CD4-positive, alpha-beta T cell (primary cell): ENCODE data around the gene RPP25L. TPM values are rescaled to one million over a fixed set of nuclear protein-coding genes. Genes with fewer than 3 reads are reported as not detected.

Source experiments
- ATAC-seq: fragments of 200-7000 bp; cut with Tn5 transposase; one replicate; pipeline ENCODE4 v1.10.0; 2022; ENCODE audit warnings: mild to moderate bottlenecking; ENCODE audit not compliant: poor library complexity
- CTCF ChIA-PET: fragments of 350-600 bp; sonication (Branson Sonifier 250); formaldehyde crosslinking; loops from one replicate; lab custom pipeline; 2021; ENCODE audit warnings: antibody characterized with exemption, inconsistent platforms; lab: Charles Lee
- POLR2A ChIA-PET: fragments of 350-600 bp; sonication (Branson Sonifier 250); formaldehyde crosslinking; loops from one replicate; lab custom pipeline; 2021; ENCODE audit warnings: antibody characterized with exemption, inconsistent platforms; lab: Charles Lee
- DNase-seq, 14 experiments: peaks; one replicate each; pipeline ENCODE4 v3.0.0-alpha.2; 2013 to 2020; ENCODE audit warnings: mixed read lengths in 2 of 14
- H3K27ac ChIP-seq, 2 donors: one replicate each; pipeline versions ENCODE4 v1.5.1 to v1.7.0; 2013; ENCODE audit warnings: low read length in 2 of 2, low read depth in 1 of 2, mild to moderate bottlenecking in 1 of 2
- H3K27me3 ChIP-seq, 2 experiments: 1 replicate in 1 of 2; 2 replicates in 1 of 2; pipeline versions ENCODE4 v1.6.1 to v1.7.0; 2013; ENCODE audit warnings: low read length in 2 of 2, control low read depth in 1 of 2, mild to moderate bottlenecking in 1 of 2, moderate library complexity in 1 of 2; ENCODE audit not compliant: insufficient read depth in 2 of 2, control insufficient read depth in 1 of 2
- H3K36me3 ChIP-seq: one replicate; pipeline ENCODE4 v1.6.1; 2013; ENCODE audit warnings: low read length, control low read depth; ENCODE audit not compliant: insufficient read depth
- H3K4me1 ChIP-seq: one replicate; pipeline ENCODE4 v1.6.1; 2013; ENCODE audit warnings: low read length, control low read depth; ENCODE audit not compliant: insufficient read depth
- H3K4me3 ChIP-seq: one replicate; pipeline ENCODE4 v1.5.1; 2013; ENCODE audit warnings: mild to moderate bottlenecking, low read length, moderate library complexity
- H3K9me3 ChIP-seq, 2 experiments: 1 replicate in 1 of 2; 2 replicates in 1 of 2; pipeline versions ENCODE4 v1.6.1 to v1.7.0; 2013; ENCODE audit warnings: low read length in 2 of 2, mild to moderate bottlenecking in 2 of 2, control low read depth in 1 of 2, moderate library complexity in 1 of 2; ENCODE audit not compliant: control insufficient read depth in 1 of 2, insufficient read depth in 1 of 2
- H3K27ac Mint-ChIP-seq: one replicate; pipeline ENCODE4 v1.8.0; 2020; ENCODE audit warnings: mixed read lengths
- H3K27me3 Mint-ChIP-seq: one replicate; pipeline ENCODE4 v1.8.0; 2021; ENCODE audit warnings: mixed read lengths
- H3K36me3 Mint-ChIP-seq: one replicate; pipeline ENCODE4 v1.8.0; 2021; ENCODE audit warnings: low read depth, mixed read lengths
- H3K4me1 Mint-ChIP-seq: one replicate; pipeline ENCODE4 v1.8.0; 2021; ENCODE audit warnings: low read depth, mixed read lengths
- H3K4me3 Mint-ChIP-seq: one replicate; pipeline ENCODE4 v1.8.0; 2020; ENCODE audit warnings: mild to moderate bottlenecking, mixed read lengths
- H3K9me3 Mint-ChIP-seq: one replicate; pipeline ENCODE4 v1.8.0; 2020; ENCODE audit warnings: mixed read lengths
- CTCF ChIP-seq: fragments of 200-600 bp; IDR thresholded peaks from one replicate; pipeline ENCODE4 v1.8.0; 2022; ENCODE audit warnings: antibody characterized with exemption, mild to moderate bottlenecking
- intact Hi-C, 2 experiments: fragments of 100-400 bp; cut with DNase I in 1 of 2; cut with micrococcal nuclease in 1 of 2; formaldehyde crosslinking; loops; one replicate each; pipeline versions ENCODE4 v1.15.1 to v1.9.0; 2023 to 2025; cut with DNase I, micrococcal nuclease
- total RNA-seq, 174 experiments: library from RNA in 2 of 174; stranded (reverse) in 2 of 174; gene quantifications; one replicate each; pipeline ENCODE4 v1.2.3 and lab custom pipeline; 2021 to 2026

The RPP25L gene
- total RNA-seq, 2 experiments from 2014 or later: 4.6 to 5.7 TPM

- Histone ChIP-seq H3K27me3 (no peaks in the 10 kb centered on the region), H3K4me1 (peaks cover 28% of the 10 kb centered on the region), H3K36me3 (peaks cover 19% of the 10 kb centered on the region), H3K4me3 (peak overlapping the region; percentile 95), H3K9me3 (peaks cover 0 to 3% of the 10 kb centered on the region in 2 experiments), H3K27ac (peak overlapping the region; percentile 79 to 83)
- ChIA-PET CTCF (interaction anchor here (1.0 to 4.2 kb wide), 6 partner anchors 18 to 91 kb away, joined by 3 to 41 read pairs (median 6); partner anchors contain the start of genes ARID3C and GALT), POLR2A (interaction anchor here (1.0 to 2.5 kb wide), 6 partner anchors 9 to 26 kb away, joined by 3 to 23 read pairs (median 6); partner anchors contain the start of genes ARID3C, DCTN3 and SIGMAR1)
- peaks cover 24% of the 10 kb centered on the region for H3K4me1 Mint-ChIP-seq
- ATAC-seq (peak; percentile 6), DNase-seq (peak in 1 of 14 experiments; percentile 27)
- H3K4me3 Mint-ChIP-seq: peak overlapping the region; percentile 84
- no peaks in the 10 kb centered on the region for H3K27me3 Mint-ChIP-seq
- peak overlapping the region; percentile 40 for H3K27ac Mint-ChIP-seq
- intact Hi-C loops: loop anchor here (5.0 to 10.0 kb wide), 5 partner anchors 36 to 567 kb away; partner anchors contain the start of genes DNAI1 (in 1 of the 2), ENHO (in 1 of the 2), FAM219A (in 1 of the 2) and GALT (in 1 of the 2)
- no peak for TF ChIP-seq CTCF
- H3K36me3 Mint-ChIP-seq: peaks cover 39% of the 10 kb centered on the region
- H3K9me3 Mint-ChIP-seq: no peaks in the 10 kb centered on the region
Measured at GRCh38 chr9:34611251-34611810, 566 bp downstream of the RPP25L start.

GRCh38 chr9:34610434-34611206 lies 1.3 kb downstream of the RPP25L start:
- H3K4me1 ChIP-seq: peaks cover 28% of the 10 kb centered on the region
- ChIA-PET CTCF (interaction anchor here (1.0 to 1.6 kb wide), 4 partner anchors 18 to 36 kb away, joined by 3 to 8 read pairs (median 4); partner anchors contain the start of genes ARID3C and GALT), POLR2A (interaction anchor here (1.1 to 2.5 kb wide), 4 partner anchors 10 to 27 kb away, joined by 5 to 23 read pairs (median 10); partner anchors contain the start of genes DCTN3 and SIGMAR1)
- intact Hi-C loops: loop anchor here (5.0 to 10.0 kb wide), 5 partner anchors 37 to 566 kb away; partner anchors contain the start of genes DNAI1 (in 1 of the 2), ENHO (in 1 of the 2), FAM219A (in 1 of the 2) and GALT (in 1 of the 2)
- no peaks in the 10 kb centered on the region for H3K27me3 ChIP-seq
- DNase-seq (no peak), ATAC-seq (no peak)
- no peak overlapping the region for H3K27ac ChIP-seq
- Mint-ChIP-seq H3K27me3 (no peaks in the 10 kb centered on the region), H3K4me1 (peaks cover 24% of the 10 kb centered on the region), H3K9me3 (no peaks in the 10 kb centered on the region), H3K4me3 (peak overlapping the region; percentile 84), H3K27ac (peak overlapping the region; percentile 37), H3K36me3 (peaks cover 32% of the 10 kb centered on the region)
- peaks cover 0 to 3% of the 10 kb centered on the region in 2 experiments for H3K9me3 ChIP-seq
- peak overlapping the region; percentile 95 for H3K4me3 ChIP-seq
- no peak for TF ChIP-seq CTCF
- peaks cover 13% of the 10 kb centered on the region for H3K36me3 ChIP-seq

DNA sequence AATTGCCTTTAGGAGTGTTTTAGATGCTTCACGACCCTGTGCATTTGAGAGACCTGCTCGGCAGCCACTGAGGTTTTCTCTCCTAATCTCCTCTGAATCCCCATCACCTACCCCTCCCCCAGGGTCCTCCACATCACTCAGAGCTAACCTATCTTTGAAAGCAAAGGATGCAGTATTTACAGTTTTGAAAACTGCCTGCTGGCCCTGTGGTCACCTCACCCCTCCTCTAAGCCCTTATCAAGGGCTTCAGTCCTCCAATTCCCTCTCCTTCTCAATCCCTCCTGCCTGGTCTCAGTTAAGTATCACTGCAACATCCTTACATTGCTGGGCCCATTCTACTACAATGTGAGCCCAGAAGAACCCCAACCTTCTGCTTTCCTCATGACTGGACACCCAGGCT lies 4.6 kb downstream of the RPP25L start:
- ChIA-PET CTCF (interaction anchor here (1.9 kb wide), 1 partner anchor 27 kb away, joined by 9 read pairs; no protein-coding TSS in a partner anchor), POLR2A (no interaction called here)
- peaks cover 5% of the 10 kb centered on the region for H3K27me3 Mint-ChIP-seq

More for the DNA sequence above, 4.6 kb downstream of the RPP25L start:
- peaks cover 18% of the 10 kb centered on the region for H3K4me1 ChIP-seq
- no peaks in the 10 kb centered on the region for H3K27me3 ChIP-seq
- Mint-ChIP-seq H3K4me1 (peaks cover 19% of the 10 kb centered on the region), H3K36me3 (peaks cover 10% of the 10 kb centered on the region), H3K9me3 (no peaks in the 10 kb centered on the region), H3K27ac (no peak overlapping the region), H3K4me3 (no peak overlapping the region)
- no peak for DNase-seq
- TF ChIP-seq CTCF: no peak
- no peak for ATAC-seq
- intact Hi-C loops: no loop called here
- no peak overlapping the region for H3K4me3 ChIP-seq
- no peak overlapping the region for H3K27ac ChIP-seq
- H3K9me3 ChIP-seq: peaks cover 0 to 3% of the 10 kb centered on the region in 2 experiments
- no peaks in the 10 kb centered on the region for H3K36me3 ChIP-seq
